SKM-1 treated with dmso at 0.1 percent for 144 hours (cell line): ENCODE results near the gene GOLGA8N.

Source experiments
- DNase-seq: peaks from one replicate; lab custom pipeline; 2025; ENCODE audit not compliant: unreplicated experiment; lab: John Stamatoyannopoulos, UW

The GOLGA8N gene

DNA sequence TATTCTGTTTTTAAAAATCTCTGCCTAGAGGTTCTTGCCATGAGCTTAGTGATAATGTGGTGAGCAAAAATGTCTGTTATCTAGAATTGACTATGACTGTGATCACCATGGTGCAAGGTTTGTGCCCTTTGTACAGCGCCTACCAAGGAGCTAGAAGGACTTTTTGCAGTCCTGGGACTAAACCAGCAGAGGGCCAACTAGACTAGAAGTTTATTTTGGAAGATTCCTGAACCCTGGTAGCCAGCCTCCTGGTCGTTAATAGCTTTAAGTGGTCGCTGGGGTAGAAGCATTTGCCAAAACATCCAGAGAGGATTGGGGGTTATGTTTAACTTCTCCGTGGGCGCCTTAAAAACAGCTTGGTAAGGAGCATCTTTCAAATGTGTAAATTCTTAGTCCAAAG is 56.1 kb downstream of the GOLGA8N start:
- peak; percentile 3 for DNase-seq

DNA sequence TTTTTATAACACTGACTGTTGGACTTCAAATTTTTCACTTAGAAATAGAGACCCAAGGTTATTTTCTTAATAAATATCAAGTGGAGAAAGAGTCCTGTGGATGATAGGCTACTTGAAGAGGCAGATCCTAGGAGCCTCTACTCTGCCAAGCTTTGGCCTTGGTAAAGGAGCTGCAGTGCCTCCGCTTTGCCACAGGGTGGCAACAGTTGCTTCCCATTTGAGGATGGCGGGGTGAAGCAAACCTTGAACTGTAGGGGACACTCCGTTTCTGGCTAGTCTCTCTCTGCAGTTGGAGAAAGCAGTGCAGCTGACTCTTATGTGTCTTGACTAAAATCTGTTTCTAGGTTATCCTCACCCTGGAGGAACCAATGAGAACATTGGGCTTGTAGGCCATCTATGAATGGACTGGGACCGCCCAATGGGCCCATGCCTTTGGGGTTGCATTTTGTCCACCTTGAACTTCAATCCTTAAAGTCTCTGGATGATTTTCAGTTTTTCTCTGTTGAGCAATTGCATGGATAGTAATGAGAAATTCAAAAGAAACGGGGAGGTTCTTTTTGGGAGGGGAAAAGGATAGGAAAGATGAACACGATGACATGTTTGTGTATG is 58.1 kb downstream of the GOLGA8N start:
- DNase-seq = peak; percentile 54

- no peak for DNase-seq
Observed at GRCh38 chr15:32652178-32652577, 58.9 kb downstream of the GOLGA8N start.

DNA sequence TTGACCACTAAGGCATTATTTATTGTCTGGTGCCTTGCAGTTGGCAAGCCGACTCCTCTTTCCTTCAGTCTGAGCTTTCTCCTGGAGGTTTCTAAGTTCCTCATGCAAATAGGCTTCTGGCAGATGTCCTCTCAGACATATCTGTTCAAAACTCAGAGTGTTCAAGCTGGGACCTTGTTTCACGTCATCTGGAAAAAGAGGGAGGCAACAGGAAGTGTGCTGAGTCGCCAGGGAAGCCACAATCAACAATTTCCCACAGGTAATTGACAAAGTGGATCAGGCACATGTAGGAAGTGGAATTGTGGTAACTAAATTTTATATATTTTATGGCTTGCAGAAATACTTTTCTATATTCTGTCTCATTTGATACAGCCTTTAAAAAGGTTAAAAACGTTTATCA is 62.8 kb downstream of the GOLGA8N start:
- no peak for DNase-seq

DNA sequence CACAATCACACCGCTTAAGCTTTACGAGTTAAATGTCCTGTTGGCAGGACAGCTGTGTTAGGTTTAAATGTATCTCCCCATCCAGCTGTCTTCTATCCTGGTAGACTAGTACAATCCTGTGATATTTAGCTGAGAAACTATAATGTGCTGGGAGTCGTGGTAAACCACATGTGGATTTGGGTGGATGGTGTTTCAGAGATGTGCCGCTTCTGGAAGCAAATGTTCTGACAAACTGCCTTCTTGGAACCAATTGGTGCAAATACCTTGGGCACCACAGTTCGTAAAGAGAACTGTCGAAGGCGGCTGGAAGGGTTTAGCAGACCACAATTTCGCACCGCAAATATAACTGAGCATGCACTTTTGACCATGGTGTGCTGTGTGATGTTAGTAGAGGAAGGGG is 63.2 kb downstream of the GOLGA8N start:
- DNase-seq = no peak
